IMR-90 (cell line): ENCODE results near the gene FRMD1. TPM values are rescaled to one million over a fixed set of nuclear protein-coding genes. Genes with fewer than 3 reads are reported as not detected.

Experiments
- ATAC-seq: fragments of 200-7000 bp; cut with Tn5 transposase; 2 replicates; pipeline ENCODE4 v1.9.1; 2020; ENCODE audit warnings: low read depth, mild to moderate bottlenecking, moderate library complexity
- BruUV-seq: library from RNA; stranded (reverse); fragments of 400-500 nt; replicated peaks from 2 replicates; lab custom pipeline; 2021; lab: Mats Ljungman, UMichigan
- CTCF ChIA-PET: fragments of 300-600 bp; formaldehyde crosslinking; extraction: SDS; loops from one replicate; lab custom pipeline; 2021; ENCODE audit warnings: antibody characterized with exemption; lab: Yijun Ruan, JAX
- POLR2A ChIA-PET: fragments of 300-600 bp; sonication (Branson Sonifier 250); formaldehyde crosslinking; loops from one replicate; lab custom pipeline; 2022; ENCODE audit warnings: antibody characterized with exemption; ENCODE audit not compliant: unreplicated experiment; lab: Charles Lee
- DNase-seq: peaks from one replicate; pipeline ENCODE4 v3.0.0; 2013
- H2AFZ ChIP-seq: replicated peaks from 2 replicates; pipeline ENCODE3; 2013; ENCODE audit warnings: low read length, mild to moderate bottlenecking; ENCODE audit not compliant: poor library complexity
- H2AK5ac ChIP-seq: 2 replicates; pipeline ENCODE4 v1.6.1; 2013; ENCODE audit warnings: low read depth, low read length, inconsistent platforms
- H2AK9ac ChIP-seq: replicated peaks from 2 replicates; pipeline ENCODE3; 2013; ENCODE audit warnings: mild to moderate bottlenecking, low read depth, low read length, moderate library complexity; ENCODE audit not compliant: poor library complexity
- H2BK120ac ChIP-seq: 2 replicates; pipeline ENCODE4 v1.6.1; 2013; ENCODE audit warnings: low read depth, low read length, inconsistent platforms
- H2BK15ac ChIP-seq: 3 replicates; pipeline ENCODE4 v1.6.1; 2013; ENCODE audit warnings: low read depth, low read length, inconsistent platforms
- H2BK20ac ChIP-seq: 2 replicates; pipeline ENCODE4 v1.6.1; 2013; ENCODE audit warnings: low read depth, mild to moderate bottlenecking, inconsistent platforms, low read length, moderate library complexity
- H2BK5ac ChIP-seq: 2 replicates; pipeline ENCODE4 v1.6.1; 2013; ENCODE audit warnings: mild to moderate bottlenecking, low read depth, low read length, inconsistent platforms; ENCODE audit not compliant: poor library complexity, severe bottlenecking
- H3K14ac ChIP-seq: replicated peaks from 2 replicates; pipeline ENCODE4 v1.6.1; 2013; ENCODE audit warnings: low read depth, low read length, inconsistent platforms
- H3K18ac ChIP-seq: 2 replicates; pipeline ENCODE4 v1.6.1; 2013; ENCODE audit warnings: low read depth, low read length, control low read depth
- H3K23ac ChIP-seq: 2 replicates; pipeline ENCODE4 v1.6.1; 2013; ENCODE audit warnings: low read depth, low read length, inconsistent platforms
- H3K27ac ChIP-seq: 2 replicates; pipeline ENCODE4 v1.5.1; 2013; ENCODE audit warnings: mild to moderate bottlenecking, control low read depth, low read length; ENCODE audit not compliant: insufficient read depth
- H3K27me3 ChIP-seq: 2 replicates; pipeline ENCODE4 v1.6.1; 2013; ENCODE audit warnings: low read length; ENCODE audit not compliant: control insufficient read depth, insufficient read depth
- H3K36me3 ChIP-seq: 2 replicates; pipeline ENCODE4 v1.6.1; 2013; ENCODE audit warnings: low read length, mixed read lengths; ENCODE audit not compliant: control insufficient read depth, insufficient read depth
- H3K4ac ChIP-seq: 2 replicates; pipeline ENCODE4 v1.6.1; 2013; ENCODE audit warnings: low read depth, low read length, inconsistent platforms
- H3K4me1 ChIP-seq: 2 replicates; pipeline ENCODE4 v1.6.1; 2013; ENCODE audit warnings: low read length, mixed read lengths; ENCODE audit not compliant: control insufficient read depth, insufficient read depth
- H3K4me2 ChIP-seq: 2 replicates; pipeline ENCODE4 v1.6.1; 2013; ENCODE audit warnings: low read depth, mild to moderate bottlenecking, control low read depth, low read length, moderate library complexity
- H3K4me3 ChIP-seq: 2 replicates; pipeline ENCODE4 v1.5.1; 2013; ENCODE audit warnings: low read depth, mild to moderate bottlenecking, control low read depth, low read length, moderate library complexity; ENCODE audit not compliant: insufficient read depth
- H3K56ac ChIP-seq: 2 replicates; pipeline ENCODE4 v1.6.1; 2013; ENCODE audit warnings: low read length, inconsistent platforms; ENCODE audit not compliant: insufficient read depth; ENCODE audit errors: extremely low read depth
- H3K79me1 ChIP-seq, 2 experiments: 2 replicates each; pipeline ENCODE4 v1.6.1; 2013; ENCODE audit warnings: low read length in 2 of 2, inconsistent platforms in 1 of 2, low read depth in 1 of 2
- H3K9ac ChIP-seq: 2 replicates; pipeline ENCODE4 v1.6.1; 2013; ENCODE audit warnings: low read depth, low read length, control low read depth
- H3K9me1 ChIP-seq: 2 replicates; pipeline ENCODE4 v1.6.1; 2013; ENCODE audit warnings: low read length, inconsistent platforms; ENCODE audit not compliant: insufficient read depth
- H3K9me3 ChIP-seq: 2 replicates; pipeline ENCODE4 v1.6.1; 2013; ENCODE audit warnings: low read length; ENCODE audit not compliant: control insufficient read depth, insufficient read depth
- H4K20me1 ChIP-seq: 2 replicates; pipeline ENCODE4 v1.6.1; 2013; ENCODE audit warnings: low read length, inconsistent platforms; ENCODE audit not compliant: insufficient read depth
- H4K5ac ChIP-seq: 2 replicates; pipeline ENCODE4 v1.6.1; 2013; ENCODE audit warnings: mild to moderate bottlenecking, low read depth, low read length, control low read depth
- H4K8ac ChIP-seq, 2 experiments: 2 replicates each; pipeline ENCODE4 v1.6.1; 2013; ENCODE audit warnings: low read depth in 2 of 2, low read length in 2 of 2, control low read depth in 1 of 2, inconsistent platforms in 1 of 2
- H4K91ac ChIP-seq: 2 replicates; pipeline ENCODE4 v1.6.1; 2013; ENCODE audit warnings: low read depth, low read length, inconsistent platforms; ENCODE audit not compliant: insufficient read depth
- BHLHE40 ChIP-seq: fragments of 150-350 bp; IDR thresholded peaks from 2 replicates; pipeline ENCODE4 v1.6.1; 2016; ENCODE audit warnings: mild to moderate bottlenecking, low read depth, low read length
- CEBPB ChIP-seq: IDR thresholded peaks from 2 replicates; pipeline ENCODE4 v1.6.1; 2012; ENCODE audit warnings: low read depth, low read length, improper control_type of control experiment
- MAFK ChIP-seq: IDR thresholded peaks from 2 replicates; pipeline ENCODE4 v1.6.1; 2012; ENCODE audit warnings: low read depth, low read length, improper control_type of control experiment
- MAZ ChIP-seq: IDR thresholded peaks from 2 replicates; pipeline ENCODE4 v1.6.1; 2012; ENCODE audit warnings: low read depth, mild to moderate bottlenecking, low read length, improper control_type of control experiment, moderate library complexity, borderline replicate concordance
- RAD21 ChIP-seq: IDR thresholded peaks from 2 replicates; pipeline ENCODE4 v1.6.1; 2012; ENCODE audit warnings: low read length, improper control_type of control experiment
- WGBS, 2 experiments: methylation state at CpG; one replicate each; pipeline versions ENCODE4 v1.1.5 to v1.1.7; 2013; ENCODE audit warnings: missing lambda C conversion rate in 2 of 2; ENCODE audit not compliant: insufficient read length in 1 of 2; ENCODE audit errors: extremely low coverage in 2 of 2; 5-methylcytosine and 5-hydroxymethylcytosine counted together
- dilution Hi-C: fragments of 300-500 bp; cut with HindIII; formaldehyde crosslinking; loops from one replicate; pipeline ENCODE4 v1.14.3; 2018; ENCODE audit warnings: low sequenced_read_pairs; ENCODE audit not compliant: unreplicated experiment
- in situ Hi-C: fragments of 300-500 bp; cut with MboI; formaldehyde crosslinking; loops from 3 replicates; pipeline ENCODE4 v1.14.3; 2019; ENCODE audit warnings: low sequenced_read_pairs, inconsistent platforms, mixed read lengths
- intact Hi-C: fragments of 100-400 bp; cut with micrococcal nuclease; formaldehyde crosslinking; loops from 2 replicates; pipeline ENCODE4 v1.10.0; 2022
- polyA plus RNA-seq, 3 experiments: library from polyadenylated mRNA; depleted of rRNA; stranded (reverse); fragments of >200 nt; gene quantifications; 2 replicates each; pipeline ENCODE4 v1.2.3, GENCODE V29; 2012; ENCODE audit warnings: low replicate concordance in 1 of 3
- total RNA-seq: library from RNA; depleted of rRNA; stranded (reverse); fragments of >200 nt; gene quantifications from 2 replicates; pipeline ENCODE4 v1.2.3, GENCODE V29; 2012

FRMD1 gene
- total and polyA plus RNA-seq, 2 of the 4 experiments (the other 2 are of a cell fraction): not detected

DNA sequence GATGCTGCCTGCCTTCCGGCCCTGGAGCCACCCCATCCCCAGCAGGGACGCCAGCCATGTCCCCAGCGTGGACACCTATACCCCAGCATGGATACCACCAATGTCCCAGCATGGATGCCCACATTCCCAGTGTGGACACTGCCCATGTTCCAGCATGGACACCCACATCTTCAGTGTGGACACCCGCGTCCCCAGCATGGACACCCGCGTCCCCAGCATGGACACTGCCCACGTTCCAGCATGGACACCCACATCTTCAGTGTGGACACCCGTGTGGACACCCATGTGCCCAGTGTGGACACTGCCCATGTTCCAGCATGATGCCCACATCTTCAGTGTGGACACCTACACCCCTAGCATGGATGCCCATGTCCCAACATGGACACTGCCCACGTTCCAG, 7.1 kb upstream of the FRMD1 start:
- Histone ChIP-seq H3K18ac (no peak overlapping the region), H2AFZ (no peak overlapping the region), H3K79me1 (no peaks in the 10 kb centered on the region), H3K9me1 (no peaks in the 10 kb centered on the region), H4K20me1 (no peaks in the 10 kb centered on the region; the same call in 1 of the 2 replicates), H3K23ac (no peak overlapping the region), H3K9ac (no peak overlapping the region), H3K36me3 (no peaks in the 10 kb centered on the region), H3K4me2 (no peak overlapping the region), H3K56ac (no peak overlapping the region), H2AK9ac (no peak overlapping the region), H3K14ac (no peak overlapping the region), H3K4ac (no peak overlapping the region), H4K91ac (no peak overlapping the region), H4K8ac (no peak overlapping the region), H3K27me3 (peaks cover 5% of the 10 kb centered on the region; the same call in 1 of the 2 replicates), H3K4me1 (peaks cover 15% of the 10 kb centered on the region; the same call in 1 of the 2 replicates), H2BK120ac (no peak overlapping the region), H4K5ac (no peak overlapping the region), H3K9me3 (no peaks in the 10 kb centered on the region), H2AK5ac (no peak overlapping the region), H2BK15ac (no peak overlapping the region), H2BK20ac (no peak overlapping the region), H3K27ac (no peak overlapping the region), H3K4me3 (no peak overlapping the region), H2BK5ac (no peak overlapping the region)
- dilution Hi-C loops (no loop called here), intact Hi-C loops (no loop called here), in situ Hi-C loops (no loop called here)
- BruUV-seq: no TSS peak
- CTCF ChIA-PET: no interaction called here
- DNase-seq (no peak), ATAC-seq (no peak)
- WGBS, 2 experiments: 82% methylated on average over 6 of the region's 10 CpGs; no CpG with 5 or more reads in 1 of the 2 experiments
- TF ChIP-seq CEBPB (no peak), MAZ (no peak), RAD21 (no peak), BHLHE40 (no peak), MAFK (no peak)
- POLR2A ChIA-PET: no interaction called here
